ENCODE measurements around the gene MAPT.

- TF ChIP-seq, protein P1, sequence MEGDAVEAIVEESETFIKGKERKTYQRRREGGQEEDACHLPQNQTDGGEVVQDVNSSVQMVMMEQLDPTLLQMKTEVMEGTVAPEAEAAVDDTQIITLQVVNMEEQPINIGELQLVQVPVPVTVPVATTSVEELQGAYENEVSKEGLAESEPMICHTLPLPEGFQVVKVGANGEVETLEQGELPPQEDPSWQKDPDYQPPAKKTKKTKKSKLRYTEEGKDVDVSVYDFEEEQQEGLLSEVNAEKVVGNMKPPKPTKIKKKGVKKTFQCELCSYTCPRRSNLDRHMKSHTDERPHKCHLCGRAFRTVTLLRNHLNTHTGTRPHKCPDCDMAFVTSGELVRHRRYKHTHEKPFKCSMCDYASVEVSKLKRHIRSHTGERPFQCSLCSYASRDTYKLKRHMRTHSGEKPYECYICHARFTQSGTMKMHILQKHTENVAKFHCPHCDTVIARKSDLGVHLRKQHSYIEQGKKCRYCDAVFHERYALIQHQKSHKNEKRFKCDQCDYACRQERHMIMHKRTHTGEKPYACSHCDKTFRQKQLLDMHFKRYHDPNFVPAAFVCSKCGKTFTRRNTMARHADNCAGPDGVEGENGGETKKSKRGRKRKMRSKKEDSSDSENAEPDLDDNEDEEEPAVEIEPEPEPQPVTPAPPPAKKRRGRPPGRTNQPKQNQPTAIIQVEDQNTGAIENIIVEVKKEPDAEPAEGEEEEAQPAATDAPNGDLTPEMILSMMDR (IDR thresholded peaks at IDR 0.05; ENCODE audit: low read depth, low read length, poor library complexity, severe bottlenecking), result no peak
- TF ChIP-seq EZH2phosphoT487 (IDR thresholded peaks at IDR 0.05; ENCODE audit: borderline replicate concordance, low read length), result no peak
These were observed 69.5 kb downstream of the MAPT start for GRCh38 chr17:45963889-45964288.
